MM.1S (cell line): ENCODE measurements around the gene LRRC31.

Experiments
- DNase-seq: peaks from one replicate; pipeline ENCODE4 v3.0.0-alpha.2; 2015
- H2AFZ ChIP-seq: fragments of 300-600 bp; sonication (generic); 2 replicates; pipeline ENCODE4 v1.6.0; 2016; ENCODE audit warnings: antibody characterized with exemption, low read length
- H3F3A ChIP-seq: fragments of 300-600 bp; sonication (generic); 2 replicates; pipeline ENCODE4 v1.6.1; 2016; ENCODE audit warnings: mild to moderate bottlenecking, antibody characterized with exemption, low read length, moderate library complexity, mixed read lengths; ENCODE audit not compliant: insufficient read depth
- H3K27ac ChIP-seq: fragments of 300-600 bp; sonication (generic); 2 replicates; pipeline ENCODE4 v1.5.1; 2016; ENCODE audit warnings: mild to moderate bottlenecking, low read length
- H3K27me3 ChIP-seq: fragments of 300-600 bp; sonication (generic); replicated peaks from 2 replicates; pipeline ENCODE4 v1.6.0; 2016; ENCODE audit warnings: low read length; ENCODE audit not compliant: insufficient read depth
- H3K36me3 ChIP-seq: fragments of 300-600 bp; sonication (generic); replicated peaks from 2 replicates; pipeline ENCODE4 v1.6.1; 2016; ENCODE audit warnings: mild to moderate bottlenecking, low read length, mixed read lengths; ENCODE audit not compliant: insufficient read depth
- H3K4me1 ChIP-seq: fragments of 300-600 bp; sonication (generic); 2 replicates; pipeline ENCODE4 v1.6.1; 2016; ENCODE audit warnings: low read length, mixed read lengths
- H3K4me2 ChIP-seq: fragments of 300-600 bp; sonication (generic); 2 replicates; pipeline ENCODE4 v1.6.0; 2016; ENCODE audit warnings: low read depth, low read length
- H3K4me3 ChIP-seq: fragments of 300-600 bp; sonication (generic); 2 replicates; pipeline ENCODE4 v1.5.1; 2016; ENCODE audit warnings: low read length, mixed read lengths
- H3K79me2 ChIP-seq: fragments of 300-600 bp; sonication (generic); 2 replicates; pipeline ENCODE4 v1.6.1; 2016; ENCODE audit warnings: mixed run types, low read length, mixed read lengths
- H3K9ac ChIP-seq: fragments of 300-600 bp; sonication (generic); 2 replicates; pipeline ENCODE4 v1.6.1; 2016; ENCODE audit warnings: low read length, mixed read lengths
- H3K9me2 ChIP-seq: fragments of 300-600 bp; sonication (generic); replicated peaks from 2 replicates; pipeline ENCODE4 v1.6.1; 2016; ENCODE audit warnings: mild to moderate bottlenecking, low read length, mixed read lengths; ENCODE audit not compliant: insufficient read depth
- H3K9me3 ChIP-seq: fragments of 300-600 bp; sonication (generic); replicated peaks from 2 replicates; pipeline ENCODE4 v1.6.1; 2016; ENCODE audit warnings: mild to moderate bottlenecking, low read length, mixed read lengths; ENCODE audit not compliant: insufficient read depth
- H4K20me1 ChIP-seq: fragments of 300-600 bp; sonication (generic); 2 replicates; pipeline ENCODE4 v1.6.1; 2016; ENCODE audit warnings: mild to moderate bottlenecking, low read length, moderate library complexity, mixed read lengths; ENCODE audit not compliant: insufficient read depth
- CTCF ChIP-seq: fragments of 300-600 bp; sonication (generic); IDR thresholded peaks from 2 replicates; pipeline ENCODE4 v1.5.1; 2016; ENCODE audit warnings: antibody characterized with exemption, low read length, mixed read lengths
- EZH2 ChIP-seq: fragments of 300-600 bp; sonication (generic); optimal IDR thresholded peaks from 2 replicates; pipeline ENCODE3; 2017; ENCODE audit warnings: low read depth, mild to moderate bottlenecking, antibody characterized with exemption, low read length, mixed read lengths
- EZH2phosphoT487 ChIP-seq: fragments of 300-600 bp; sonication (generic); IDR thresholded peaks from 2 replicates; pipeline ENCODE4 v1.6.1; 2018; ENCODE audit warnings: antibody characterized with exemption, low read length

LRRC31 gene

GRCh38 chr3:169867584-169868210 lies 2.0 kb downstream of the LRRC31 start:
- H3F3A ChIP-seq = no peaks in the 10 kb centered on the region
- TF ChIP-seq EZH2phosphoT487 (no peak), CTCF (no peak), EZH2 (no peak)
- DNase-seq = no peak

GRCh38 chr3:169865176-169865767 lies 4.5 kb downstream of the LRRC31 start:
- TF ChIP-seq CTCF (no peak), EZH2phosphoT487 (no peak), EZH2 (no peak)
- Histone ChIP-seq H3K4me3 (no peak overlapping the region), H4K20me1 (no peaks in the 10 kb centered on the region), H3K9me2 (no peaks in the 10 kb centered on the region), H3K9ac (no peak overlapping the region), H3K79me2 (no peaks in the 10 kb centered on the region), H3K4me2 (no peak overlapping the region), H3K27ac (no peak overlapping the region), H3K9me3 (no peaks in the 10 kb centered on the region), H2AFZ (no peak overlapping the region), H3K27me3 (0 out of 2 replicates have a peak, but pooled peaks cover 2% of the 10 kb centered on the region), H3K36me3 (no peaks in the 10 kb centered on the region), H3K4me1 (peaks cover 10% of the 10 kb centered on the region), H3F3A (no peaks in the 10 kb centered on the region)
- DNase-seq = no peak

More at GRCh38 chr3:169867584-169868210, 2.0 kb downstream of the LRRC31 start:
- Histone ChIP-seq H3K9ac (no peak overlapping the region), H3K27ac (no peak overlapping the region), H3K9me2 (no peaks in the 10 kb centered on the region), H3K4me1 (peaks cover 13% of the 10 kb centered on the region), H4K20me1 (no peaks in the 10 kb centered on the region), H3K79me2 (no peaks in the 10 kb centered on the region), H3K9me3 (no peaks in the 10 kb centered on the region), H3K4me3 (no peak overlapping the region), H3K36me3 (no peaks in the 10 kb centered on the region), H3K4me2 (no peak overlapping the region), H3K27me3 (0 out of 2 replicates have a peak, but pooled peaks cover 2% of the 10 kb centered on the region), H2AFZ (no peak overlapping the region)

GRCh38 chr3:169864270-169864669 lies 5.5 kb downstream of the LRRC31 start:
- Histone ChIP-seq H3K27me3 (0 out of 2 replicates have a peak, but pooled peaks cover 2% of the 10 kb centered on the region), H3K36me3 (no peaks in the 10 kb centered on the region), H4K20me1 (no peaks in the 10 kb centered on the region), H3F3A (no peaks in the 10 kb centered on the region), H3K27ac (no peak overlapping the region), H3K4me1 (peaks cover 10% of the 10 kb centered on the region), H3K79me2 (no peaks in the 10 kb centered on the region), H3K4me3 (no peak overlapping the region), H3K9me2 (no peaks in the 10 kb centered on the region), H3K4me2 (no peak overlapping the region), H3K9ac (no peak overlapping the region), H2AFZ (no peak overlapping the region), H3K9me3 (no peaks in the 10 kb centered on the region)
- no peak for DNase-seq
- no peak for TF ChIP-seq CTCF
- TF ChIP-seq EZH2 = no peak
- TF ChIP-seq EZH2phosphoT487 = no peak
